HepG2 (cell line): ENCODE results near the gene CD164L2. TPM values are rescaled to one million over a fixed set of nuclear protein-coding genes. Genes with fewer than 3 reads are reported as not detected.

Source experiments
- polyA plus RNA-seq, 8 experiments: library from polyadenylated mRNA; depleted of rRNA in 3 of 8; stranded (reverse) in 7 of 8; unstranded in 1 of 8; fragments of >200 nt; fragmentation: Illumina TruSeq in 4 of 8; extraction: Trizol in 4 of 8; gene quantifications; 2 replicates each; pipeline versions ENCODE4 v1.2.1 to v1.2.3, GENCODE V29; 2011 to 2016; ENCODE audit warnings: low read depth in 4 of 8, missing spikeins in 1 of 8, mixed read lengths in 1 of 8; ENCODE audit not compliant: insufficient read depth in 1 of 8
- total RNA-seq, 5 experiments: library from RNA; depleted of rRNA; stranded (reverse); fragments of >200 nt; fragmentation: Illumina TruSeq; extraction: Trizol; gene quantifications; 2 replicates each; pipeline ENCODE4 v1.2.3, GENCODE V29; 2016; ENCODE audit warnings: low read depth in 1 of 5

CD164L2 gene
- total and polyA plus RNA-seq, 2 of the 13 experiments (the other 11 are each of a cell fraction or from before 2014, with no cell fraction given) = not detected

Other genes with a start within 250 kb of the CD164L2 start
- 2.7 and 2.9 TPM in 2 replicates for gene SLC9A1, start 228.2 kb downstream of the CD164L2 start, total RNA-seq (2016; rRNA removed; fragmentation: Illumina TruSeq; extraction: Trizol)
- 1.4 and 1.7 TPM in 2 replicates for gene SLC9A1, start 228.2 kb downstream of the CD164L2 start, polyA plus RNA-seq (2011; rRNA removed)
- gene WDTC1, start 148.7 kb downstream of the CD164L2 start, total RNA-seq (2016; rRNA removed; fragmentation: Illumina TruSeq; extraction: Trizol) = 5.5 and 7.7 TPM in 2 replicates
- gene WDTC1, start 148.7 kb downstream of the CD164L2 start, polyA plus RNA-seq (2011; rRNA removed) = 5.5 and 7.1 TPM in 2 replicates
- 9.9 and 22.7 TPM in 2 replicates for gene TMEM222, start 61.2 kb downstream of the CD164L2 start, total RNA-seq (2016; rRNA removed; fragmentation: Illumina TruSeq; extraction: Trizol)
- 29.6 and 40.8 TPM in 2 replicates for gene TMEM222, start 61.2 kb downstream of the CD164L2 start, polyA plus RNA-seq (2011; rRNA removed)
- 9.1 and 17.8 TPM in 2 replicates for gene SYTL1, start 41.3 kb downstream of the CD164L2 start, total RNA-seq (2016; rRNA removed; fragmentation: Illumina TruSeq; extraction: Trizol)
- 11.1 and 15.8 TPM in 2 replicates for gene SYTL1, start 41.3 kb downstream of the CD164L2 start, polyA plus RNA-seq (2011; rRNA removed)
- gene MAP3K6, start 16.4 kb downstream of the CD164L2 start, total RNA-seq (2016; rRNA removed; fragmentation: Illumina TruSeq; extraction: Trizol) = 2.7 and 3.5 TPM in 2 replicates
- 2.7 and 3.2 TPM in 2 replicates for gene MAP3K6, start 16.4 kb downstream of the CD164L2 start, polyA plus RNA-seq (2011; rRNA removed)
- not detected in 2 replicates for gene FCN3, start 8.5 kb downstream of the CD164L2 start, total RNA-seq (2016; rRNA removed; fragmentation: Illumina TruSeq; extraction: Trizol)
- not detected in 2 replicates for gene FCN3, start 8.5 kb downstream of the CD164L2 start, polyA plus RNA-seq (2011; rRNA removed)
- gene GPR3, start 9.3 kb upstream of the CD164L2 start, total RNA-seq (2016; rRNA removed; fragmentation: Illumina TruSeq; extraction: Trizol) = 0.88 and 1.00 TPM in 2 replicates
- gene GPR3, start 9.3 kb upstream of the CD164L2 start, polyA plus RNA-seq (2011; rRNA removed) = 2.6 and 2.7 TPM in 2 replicates
- 10.4 and 16.9 TPM in 2 replicates for gene WASF2, start 106.8 kb upstream of the CD164L2 start, total RNA-seq (2016; rRNA removed; fragmentation: Illumina TruSeq; extraction: Trizol)
- 26.4 and 27.7 TPM in 2 replicates for gene WASF2, start 106.8 kb upstream of the CD164L2 start, polyA plus RNA-seq (2011; rRNA removed)
- gene AHDC1, start 220.8 kb upstream of the CD164L2 start, total RNA-seq (2016; rRNA removed; fragmentation: Illumina TruSeq; extraction: Trizol) = 2.6 and 2.7 TPM in 2 replicates
- 1.0 and 1.2 TPM in 2 replicates for gene AHDC1, start 220.8 kb upstream of the CD164L2 start, polyA plus RNA-seq (2011; rRNA removed)